Activated naive CD4-positive, alpha-beta T cell treated with anti-CD3 and anti-CD28 coated beads for 36 hours (primary cell): Measurements from ENCODE around the gene NLGN4X. TPM values are rescaled to one million over a fixed set of nuclear protein-coding genes. Genes with fewer than 3 reads are reported as not detected.

ENCODE experiments used
- CTCF ChIA-PET: fragments of 350-600 bp; sonication (Branson Sonifier 250); formaldehyde crosslinking; loops from one replicate; lab custom pipeline; 2021; ENCODE audit warnings: antibody characterized with exemption; lab: Charles Lee
- DNase-seq: peaks from one replicate; pipeline ENCODE4 v3.0.0-alpha.2; 2020
- H3K27ac Mint-ChIP-seq: one replicate; pipeline ENCODE4 v1.8.0; 2021; ENCODE audit warnings: mild to moderate bottlenecking, mixed read lengths
- H3K27me3 Mint-ChIP-seq: one replicate; pipeline ENCODE4 v1.8.0; 2021; ENCODE audit warnings: low read depth, mixed read lengths
- H3K36me3 Mint-ChIP-seq: one replicate; pipeline ENCODE4 v1.8.0; 2021; ENCODE audit warnings: low read depth, mixed read lengths
- H3K4me1 Mint-ChIP-seq: one replicate; pipeline ENCODE4 v1.8.0; 2021; ENCODE audit warnings: low read depth, mixed read lengths
- H3K4me3 Mint-ChIP-seq: one replicate; pipeline ENCODE4 v1.8.0; 2021; ENCODE audit warnings: mild to moderate bottlenecking, moderate library complexity, mixed read lengths
- H3K9me3 Mint-ChIP-seq: one replicate; pipeline ENCODE4 v1.8.0; 2021; ENCODE audit warnings: mixed read lengths
- intact Hi-C: fragments of 100-400 bp; cut with micrococcal nuclease; formaldehyde crosslinking; loops from one replicate; pipeline ENCODE4 v1.15.1; 2023
- total RNA-seq, 2 experiments: library from RNA; stranded (reverse); gene quantifications; one replicate each; pipeline ENCODE4 v1.2.3, GENCODE V29; 2021

The NLGN4X gene
- total RNA-seq, 2 experiments from 2014 or later = not detected

DNA sequence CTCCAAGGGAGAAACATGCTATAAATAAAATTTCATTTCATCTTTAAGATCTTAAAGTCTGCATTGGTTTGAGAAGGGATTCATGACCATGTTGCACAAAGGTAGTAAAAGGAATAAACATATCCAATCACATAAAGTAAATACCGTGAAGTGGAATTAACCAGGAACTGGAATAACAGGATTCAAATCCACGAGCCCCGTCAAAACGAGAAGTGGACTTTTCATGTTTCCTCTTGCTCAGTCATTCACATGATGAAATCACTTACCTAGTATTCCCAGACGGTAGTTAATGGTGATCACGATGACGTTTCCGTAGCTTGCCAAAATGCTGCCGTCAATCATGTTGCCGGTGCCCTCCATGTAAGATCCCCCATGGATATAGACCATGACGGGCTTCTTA lies 199.7 kb downstream of the NLGN4X start:
- Mint-ChIP-seq H3K4me1 (no peaks in the 10 kb centered on the region), H3K9me3 (no peaks in the 10 kb centered on the region), H3K27me3 (no peaks in the 10 kb centered on the region), H3K4me3 (no peak overlapping the region), H3K27ac (no peak overlapping the region), H3K36me3 (no peaks in the 10 kb centered on the region)
- CTCF ChIA-PET = no interaction called here
- intact Hi-C loops = no loop called here
- no peak for DNase-seq

DNA sequence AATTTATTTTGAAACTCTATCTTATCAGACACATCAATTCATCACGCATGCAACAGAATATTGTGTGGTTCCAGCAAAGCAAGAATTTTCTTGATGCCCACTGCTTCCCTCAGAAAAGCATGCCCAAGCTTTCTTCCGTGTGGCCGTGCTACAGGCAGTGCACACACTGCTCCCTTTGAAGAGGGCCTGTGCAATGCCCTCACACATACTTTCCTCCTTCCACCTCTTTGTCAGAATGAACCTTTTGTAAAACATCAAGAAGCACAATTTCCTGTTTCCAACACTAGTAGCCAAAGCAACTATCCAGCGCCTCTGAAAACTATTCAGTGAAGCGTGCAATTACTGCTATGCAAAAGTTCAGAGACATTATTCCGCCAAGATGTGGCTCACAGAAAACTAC lies 201.7 kb downstream of the NLGN4X start:
- no peaks in the 10 kb centered on the region for H3K9me3 Mint-ChIP-seq
- intact Hi-C loops = no loop called here
- H3K4me3 Mint-ChIP-seq = no peak overlapping the region
- peaks cover under 1% of the 10 kb centered on the region for H3K4me1 Mint-ChIP-seq
- no peak overlapping the region for H3K27ac Mint-ChIP-seq
- no peaks in the 10 kb centered on the region for H3K36me3 Mint-ChIP-seq
- DNase-seq = no peak
- CTCF ChIA-PET = no interaction called here
- H3K27me3 Mint-ChIP-seq = no peaks in the 10 kb centered on the region

GRCh38 chrX:6026429-6026828 lies 202.2 kb downstream of the NLGN4X start:
- Mint-ChIP-seq H3K4me1 (peaks cover 3% of the 10 kb centered on the region), H3K27me3 (no peaks in the 10 kb centered on the region), H3K9me3 (no peaks in the 10 kb centered on the region), H3K4me3 (no peak overlapping the region), H3K27ac (no peak overlapping the region), H3K36me3 (no peaks in the 10 kb centered on the region)
- CTCF ChIA-PET = no interaction called here
- intact Hi-C loops = no loop called here
- DNase-seq = no peak

GRCh38 chrX:6024204-6024603 lies 204.5 kb downstream of the NLGN4X start:
- no peak for DNase-seq
- Mint-ChIP-seq H3K36me3 (no peaks in the 10 kb centered on the region), H3K27me3 (peaks cover 3% of the 10 kb centered on the region), H3K9me3 (no peaks in the 10 kb centered on the region), H3K4me1 (peaks cover 3% of the 10 kb centered on the region), H3K4me3 (no peak overlapping the region), H3K27ac (no peak overlapping the region)
- intact Hi-C loops = loop anchor here (5.0 kb wide), 2 partner anchors 203 to 1063 kb away; partner anchors contain the start of gene NLGN4X
- CTCF ChIA-PET = no interaction called here

DNA sequence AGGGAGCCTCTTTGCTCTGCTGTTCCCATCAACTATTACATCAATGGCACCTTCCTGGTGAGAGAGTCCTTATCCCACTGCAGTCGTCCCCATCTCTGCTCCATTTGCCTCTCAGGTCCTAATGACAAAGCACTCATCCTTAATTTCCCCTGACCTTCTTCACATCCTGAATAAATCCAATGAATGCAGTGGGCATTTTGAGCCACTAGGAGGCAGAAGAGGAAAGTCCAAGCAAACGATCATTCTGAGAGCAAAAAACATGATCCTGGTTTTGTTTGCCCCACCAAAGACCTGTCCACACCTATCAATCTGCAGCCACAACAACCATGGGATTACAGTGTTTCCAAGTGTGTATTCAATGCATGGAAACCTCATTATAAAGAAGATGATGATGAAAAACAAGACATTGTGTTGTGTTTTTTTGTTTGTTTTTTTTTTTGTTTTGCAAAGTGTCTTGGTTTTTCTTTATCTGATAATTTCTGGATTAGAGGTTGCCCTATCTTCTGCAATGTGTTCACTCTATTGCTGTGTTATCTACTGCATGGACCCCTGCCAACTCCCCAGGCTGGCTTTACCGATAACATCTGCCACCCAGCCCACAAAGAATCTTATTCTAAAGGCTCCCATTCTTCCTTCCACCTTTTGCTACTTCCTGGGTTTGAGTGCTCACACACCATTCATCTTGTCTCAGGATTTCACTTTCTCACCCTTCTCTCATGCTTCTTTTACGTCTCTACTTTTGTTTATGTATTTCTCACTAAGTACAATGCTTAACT lies 207.2 kb downstream of the NLGN4X start:
- H3K27me3 Mint-ChIP-seq = peaks cover 3% of the 10 kb centered on the region
- peaks cover 3% of the 10 kb centered on the region for H3K4me1 Mint-ChIP-seq
- DNase-seq = peak; percentile 41
- no peak overlapping the region for H3K27ac Mint-ChIP-seq
- no peak overlapping the region for H3K4me3 Mint-ChIP-seq
- intact Hi-C loops = loop anchor here (2.0 to 5.0 kb wide), 3 partner anchors 206 to 1905 kb away; partner anchors contain the start of genes NLGN4X and PNPLA4
- no peaks in the 10 kb centered on the region for H3K36me3 Mint-ChIP-seq
- H3K9me3 Mint-ChIP-seq = no peaks in the 10 kb centered on the region
- CTCF ChIA-PET = no interaction called here

DNA sequence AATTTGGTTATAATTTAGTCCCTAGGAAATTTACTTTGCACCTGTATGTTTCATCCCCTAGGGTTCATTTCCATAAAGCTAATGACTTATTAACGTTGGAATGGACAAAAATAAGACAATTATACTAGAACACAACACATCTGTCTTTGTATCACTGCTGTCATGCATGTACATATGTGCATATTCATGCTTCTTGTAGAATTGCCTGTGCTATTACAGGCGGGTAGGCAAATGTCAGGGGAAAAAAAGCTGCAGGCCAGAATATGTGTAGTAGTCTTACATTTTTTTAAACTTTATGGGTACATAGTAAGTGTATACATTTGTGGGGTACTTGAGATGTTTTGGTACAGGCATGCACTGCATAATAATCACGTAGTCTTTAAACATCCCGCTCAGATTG lies 209.6 kb downstream of the NLGN4X start:
- H3K27me3 Mint-ChIP-seq = peaks cover 3% of the 10 kb centered on the region
- H3K27ac Mint-ChIP-seq = no peak overlapping the region
- H3K4me1 Mint-ChIP-seq = peaks cover 3% of the 10 kb centered on the region
- intact Hi-C loops = no loop called here
- no peaks in the 10 kb centered on the region for H3K36me3 Mint-ChIP-seq
- no peaks in the 10 kb centered on the region for H3K9me3 Mint-ChIP-seq
- no peak overlapping the region for H3K4me3 Mint-ChIP-seq
- no peak for DNase-seq
- CTCF ChIA-PET = interaction anchor here (0.5 kb wide), 1 partner anchor 29 kb away, joined by 3 read pairs; no protein-coding TSS in a partner anchor

DNA sequence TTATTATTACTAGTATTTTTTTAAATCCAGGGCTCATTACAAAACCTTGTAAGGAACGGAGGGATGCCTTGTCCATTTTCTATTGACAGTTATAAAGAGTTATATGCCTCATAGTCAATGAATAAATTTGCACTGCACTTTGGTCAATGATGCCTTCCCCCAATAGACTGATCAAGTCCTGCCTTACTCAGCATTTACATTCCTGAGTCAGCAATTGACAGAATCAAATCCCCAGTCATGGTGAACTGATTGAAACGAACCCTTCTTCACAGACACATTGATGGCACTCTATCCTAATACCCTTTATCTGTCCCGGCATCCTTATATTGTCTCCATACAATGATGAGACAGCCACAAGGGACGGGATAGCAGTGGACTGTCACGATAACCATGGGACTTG lies 213.2 kb downstream of the NLGN4X start:
- Mint-ChIP-seq H3K4me3 (no peak overlapping the region), H3K4me1 (no peaks in the 10 kb centered on the region), H3K27me3 (no peaks in the 10 kb centered on the region), H3K27ac (no peak overlapping the region), H3K9me3 (no peaks in the 10 kb centered on the region), H3K36me3 (no peaks in the 10 kb centered on the region)
- CTCF ChIA-PET = no interaction called here
- no peak for DNase-seq
- intact Hi-C loops = no loop called here

GRCh38 chrX:6012357-6012756 lies 216.3 kb downstream of the NLGN4X start:
- H3K36me3 Mint-ChIP-seq = no peaks in the 10 kb centered on the region
- DNase-seq = no peak
- H3K9me3 Mint-ChIP-seq = no peaks in the 10 kb centered on the region
- no peak overlapping the region for H3K27ac Mint-ChIP-seq
- no peaks in the 10 kb centered on the region for H3K4me1 Mint-ChIP-seq
- no peak overlapping the region for H3K4me3 Mint-ChIP-seq
- CTCF ChIA-PET = no interaction called here
- intact Hi-C loops = no loop called here
- no peaks in the 10 kb centered on the region for H3K27me3 Mint-ChIP-seq

DNA sequence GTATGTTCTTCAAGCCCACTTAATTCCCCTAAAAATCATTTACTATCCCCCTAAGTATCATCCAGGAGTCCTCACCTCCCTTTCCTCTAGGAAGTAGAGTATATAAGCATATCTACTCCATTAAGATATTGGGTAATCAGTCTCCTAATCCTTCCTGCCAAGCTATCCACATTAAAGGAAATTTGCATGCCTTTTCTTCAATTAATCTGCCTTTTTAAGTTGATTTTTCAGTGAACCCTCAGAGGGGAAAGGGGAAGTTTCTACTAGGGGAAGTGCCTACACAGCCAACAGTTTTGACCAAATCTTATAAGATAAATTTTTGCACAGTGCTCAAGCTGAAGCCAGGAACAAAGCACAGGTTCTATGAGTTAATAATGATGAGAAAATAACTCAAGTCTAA lies 222.8 kb downstream of the NLGN4X start:
- H3K9me3 Mint-ChIP-seq = no peaks in the 10 kb centered on the region
- H3K27ac Mint-ChIP-seq = no peak overlapping the region
- CTCF ChIA-PET = no interaction called here
- no peaks in the 10 kb centered on the region for H3K36me3 Mint-ChIP-seq
- intact Hi-C loops = no loop called here
- no peak for DNase-seq
- no peak overlapping the region for H3K4me3 Mint-ChIP-seq
- H3K27me3 Mint-ChIP-seq = no peaks in the 10 kb centered on the region
- H3K4me1 Mint-ChIP-seq = no peaks in the 10 kb centered on the region

DNA sequence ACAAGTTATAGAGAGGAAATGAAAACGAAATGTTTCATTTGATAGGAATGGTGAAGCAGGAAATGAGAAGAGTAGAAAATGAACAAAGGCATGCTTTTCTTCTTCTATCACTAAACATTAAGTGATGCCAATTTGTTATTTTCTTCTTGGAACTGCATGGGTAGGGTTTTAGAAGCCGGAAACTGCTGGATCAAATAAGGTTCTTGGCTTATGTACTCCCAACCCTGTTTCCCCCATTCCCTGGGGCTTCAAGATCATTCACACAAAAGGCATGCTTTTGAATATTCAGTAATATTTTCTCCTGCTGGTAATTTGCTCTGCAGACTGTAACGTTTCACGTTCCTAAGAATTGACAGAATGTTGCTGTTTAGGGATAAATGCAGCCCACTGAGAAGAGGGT lies 224.1 kb downstream of the NLGN4X start:
- Mint-ChIP-seq H3K36me3 (no peaks in the 10 kb centered on the region), H3K4me3 (no peak overlapping the region), H3K27me3 (no peaks in the 10 kb centered on the region), H3K27ac (no peak overlapping the region), H3K4me1 (no peaks in the 10 kb centered on the region), H3K9me3 (no peaks in the 10 kb centered on the region)
- DNase-seq = no peak
- CTCF ChIA-PET = no interaction called here
- intact Hi-C loops = no loop called here

- Mint-ChIP-seq H3K27me3 (no peaks in the 10 kb centered on the region), H3K27ac (no peak overlapping the region), H3K36me3 (no peaks in the 10 kb centered on the region), H3K9me3 (no peaks in the 10 kb centered on the region), H3K4me3 (no peak overlapping the region), H3K4me1 (no peaks in the 10 kb centered on the region)
- DNase-seq = no peak
- intact Hi-C loops = no loop called here
- CTCF ChIA-PET = no interaction called here
Observed at GRCh38 chrX:6002056-6002455, 226.6 kb downstream of the NLGN4X start.

DNA sequence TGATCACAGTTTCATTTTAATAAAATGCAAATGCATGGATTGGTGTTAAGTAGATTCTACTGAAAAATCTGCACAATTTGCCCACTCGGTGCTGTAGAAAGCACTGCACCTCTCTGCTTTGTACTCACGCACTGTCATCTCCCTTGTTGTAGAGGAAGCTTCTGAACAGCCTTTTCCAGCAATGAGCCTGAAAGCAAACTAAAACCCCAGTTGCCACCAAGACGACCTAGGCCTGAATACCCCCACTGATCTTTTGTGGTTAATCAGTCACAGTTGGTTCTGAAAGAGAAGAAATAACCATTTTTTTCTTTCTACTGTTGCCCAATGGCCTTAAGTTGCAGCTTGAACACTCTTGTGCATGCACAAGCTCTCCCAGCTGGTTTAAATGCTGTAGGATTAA lies 229.8 kb downstream of the NLGN4X start:
- no peak overlapping the region for H3K27ac Mint-ChIP-seq
- no peaks in the 10 kb centered on the region for H3K9me3 Mint-ChIP-seq
- intact Hi-C loops = no loop called here
- H3K27me3 Mint-ChIP-seq = no peaks in the 10 kb centered on the region
- H3K36me3 Mint-ChIP-seq = no peaks in the 10 kb centered on the region
- DNase-seq = no peak
- H3K4me1 Mint-ChIP-seq = no peaks in the 10 kb centered on the region
- CTCF ChIA-PET = no interaction called here
- H3K4me3 Mint-ChIP-seq = no peak overlapping the region

DNA sequence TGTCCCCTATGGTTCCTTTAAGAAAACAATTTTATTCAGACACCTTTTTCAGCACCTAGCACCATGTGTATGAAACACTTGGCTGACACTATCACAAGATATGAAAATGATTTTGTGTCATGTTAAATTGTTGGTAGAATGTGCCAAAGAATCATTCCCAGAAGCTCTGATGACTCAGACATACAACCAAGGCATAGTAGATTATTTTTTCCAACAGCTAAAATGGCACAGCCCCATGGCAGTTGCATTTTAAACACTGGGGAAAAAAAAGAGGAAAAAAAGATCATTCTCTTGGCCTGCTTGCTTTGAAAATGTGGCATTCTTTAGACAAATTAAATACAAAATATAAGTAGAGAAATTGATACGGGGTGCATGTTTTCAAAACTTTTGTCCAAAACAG lies 230.2 kb downstream of the NLGN4X start:
- DNase-seq = no peak
- CTCF ChIA-PET = no interaction called here
- Mint-ChIP-seq H3K4me3 (no peak overlapping the region), H3K9me3 (no peaks in the 10 kb centered on the region), H3K27me3 (no peaks in the 10 kb centered on the region), H3K4me1 (no peaks in the 10 kb centered on the region), H3K36me3 (no peaks in the 10 kb centered on the region), H3K27ac (no peak overlapping the region)
- intact Hi-C loops = no loop called here
